ENCODE data around the gene ACVR1B.

Gene ACVR1B

DNA sequence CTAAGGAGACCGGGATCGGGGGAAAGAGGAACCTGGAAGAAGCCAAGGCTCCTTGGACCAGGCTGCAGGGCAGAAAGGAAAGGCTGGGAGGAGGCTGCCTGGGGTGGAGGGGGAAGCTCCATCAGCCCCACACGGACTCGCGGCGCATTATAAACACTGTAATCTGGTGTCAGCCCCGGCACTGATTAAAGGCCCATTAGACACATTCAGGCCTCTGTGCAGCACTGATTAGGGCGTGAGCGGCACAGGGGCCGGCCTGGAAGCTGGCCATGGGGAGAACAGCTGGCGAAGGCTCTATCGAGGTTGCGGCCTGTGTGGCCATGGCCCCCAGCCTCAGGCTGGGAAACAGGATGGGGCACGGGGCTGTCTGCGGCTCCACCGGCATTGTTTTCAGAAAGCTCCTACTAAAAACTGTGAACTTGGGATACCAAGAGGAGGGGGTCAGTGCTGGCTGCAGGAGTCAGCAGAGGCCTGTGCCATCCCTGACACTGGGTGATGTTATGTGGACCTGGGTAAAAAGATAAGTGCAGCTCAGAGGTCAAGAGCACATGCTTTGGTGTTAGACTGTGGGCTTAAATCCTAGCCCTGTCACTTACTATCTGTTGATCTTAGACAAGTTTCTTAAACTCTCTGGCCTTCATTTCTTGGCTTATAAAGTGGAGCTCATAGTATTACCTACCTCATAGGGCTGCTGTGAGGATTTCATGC lies 33.6 kb upstream of the ACVR1B start:
- no peak for DNase-seq

DNA sequence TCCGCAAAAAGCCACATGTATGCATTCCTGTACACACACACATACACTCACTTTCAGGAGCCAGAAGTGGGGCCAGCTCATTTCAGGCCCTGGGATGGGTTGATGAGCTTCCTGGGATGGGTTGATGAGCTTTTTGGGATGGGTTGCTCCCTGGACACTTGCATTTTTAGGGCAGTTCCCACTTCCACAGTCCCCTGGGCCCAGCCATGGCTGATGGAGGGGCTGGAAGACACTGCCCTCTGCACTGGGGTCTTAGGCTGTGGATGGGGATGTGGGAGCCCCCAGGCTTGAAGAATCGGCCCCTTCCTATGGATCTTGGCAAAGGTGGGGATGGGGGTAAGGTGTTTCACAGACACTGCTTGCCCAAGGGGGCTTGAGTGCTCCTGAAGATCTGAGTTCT lies 31.5 kb upstream of the ACVR1B start:
- no peak for DNase-seq

DNA sequence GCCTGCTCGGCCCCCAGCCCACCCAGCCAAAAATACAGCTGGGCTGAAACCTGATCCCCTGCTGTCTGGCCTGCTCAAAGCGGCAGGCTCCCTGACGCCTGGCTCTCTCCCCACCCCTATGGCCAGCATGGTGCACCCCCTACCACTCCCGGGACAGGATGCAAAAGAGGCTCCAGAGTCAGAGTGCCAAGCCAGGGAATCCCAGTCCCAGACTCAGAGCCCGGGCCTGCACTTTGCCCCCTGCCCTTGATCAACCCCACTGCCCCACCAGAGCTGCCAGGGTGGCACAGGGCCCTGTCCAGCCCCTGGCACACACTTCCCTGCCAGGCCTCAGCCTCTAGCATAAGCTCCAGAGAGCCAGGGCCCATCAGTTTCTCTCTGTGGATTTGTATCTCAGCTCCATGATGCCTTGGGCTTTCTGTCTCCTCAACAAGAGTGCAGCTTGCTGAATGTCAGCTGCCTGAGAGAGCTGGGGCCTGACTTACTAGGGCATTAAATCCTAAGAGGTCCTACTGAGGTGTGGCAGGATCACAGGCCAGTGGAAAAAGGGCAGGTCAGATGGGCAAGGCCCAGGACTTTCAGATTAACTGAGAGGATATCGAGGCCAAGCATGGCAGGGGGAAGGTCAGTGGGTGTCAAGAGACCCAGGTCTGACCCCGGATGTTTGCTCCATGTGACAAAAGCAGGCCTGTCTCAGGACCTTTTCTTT lies 30.3 kb upstream of the ACVR1B start:
- no peak for DNase-seq

DNA sequence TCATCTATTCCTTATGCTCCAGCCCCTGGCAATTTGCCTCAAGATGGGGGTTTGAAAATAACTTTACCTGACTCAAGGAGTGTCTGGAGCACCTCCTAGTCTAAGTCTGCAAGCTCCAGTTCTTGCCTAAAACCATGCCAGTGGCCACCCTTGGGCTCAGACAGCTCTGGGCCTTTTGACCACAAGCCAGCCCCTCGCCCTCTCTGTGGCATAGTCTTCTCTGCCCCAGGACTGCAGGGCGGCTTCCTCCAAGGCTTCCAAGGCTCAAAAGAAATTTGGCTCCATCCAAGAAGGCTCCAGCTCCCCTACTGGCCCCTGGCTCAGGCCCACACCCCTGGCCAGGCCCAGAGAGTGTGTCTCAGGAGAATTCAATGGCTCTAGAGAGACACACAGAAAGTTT lies 29.4 kb upstream of the ACVR1B start:
- no peak for DNase-seq

DNA sequence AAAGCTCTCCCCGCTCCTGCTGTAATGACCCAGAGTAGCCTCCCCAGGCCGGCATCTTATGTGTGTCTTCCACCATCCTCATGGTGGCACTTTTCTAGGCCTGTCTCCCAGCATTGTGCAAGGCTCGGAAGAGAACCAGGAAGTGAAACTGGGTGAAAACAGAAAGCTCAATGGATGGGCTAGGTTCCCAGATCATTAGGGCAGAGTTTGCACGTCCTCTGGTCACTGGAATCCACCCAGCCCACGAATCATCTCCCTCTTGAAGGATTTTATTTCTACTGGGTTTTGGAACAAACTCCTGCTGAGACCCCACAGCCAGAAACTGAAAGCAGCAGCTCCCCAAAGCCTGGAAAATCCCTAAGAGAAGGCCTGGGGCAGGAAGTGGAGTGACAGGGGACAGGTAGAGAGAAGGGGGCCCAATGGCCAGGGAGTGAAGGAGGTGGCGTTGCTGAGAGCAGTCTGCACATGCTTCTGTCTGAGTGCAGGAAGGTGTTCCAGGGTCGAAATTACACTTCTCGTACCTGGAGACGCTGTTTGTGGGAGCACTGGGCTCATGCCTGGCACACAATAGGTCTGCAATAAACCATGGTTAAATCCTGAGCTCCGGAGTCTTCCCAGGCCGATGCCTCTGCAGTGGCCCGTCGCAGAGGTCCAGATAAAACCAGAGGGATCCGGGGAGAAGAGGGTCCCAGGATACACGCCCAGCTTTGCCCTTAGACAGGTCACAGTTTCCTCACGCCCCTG lies 28.6 kb upstream of the ACVR1B start:
- no peak for DNase-seq

DNA sequence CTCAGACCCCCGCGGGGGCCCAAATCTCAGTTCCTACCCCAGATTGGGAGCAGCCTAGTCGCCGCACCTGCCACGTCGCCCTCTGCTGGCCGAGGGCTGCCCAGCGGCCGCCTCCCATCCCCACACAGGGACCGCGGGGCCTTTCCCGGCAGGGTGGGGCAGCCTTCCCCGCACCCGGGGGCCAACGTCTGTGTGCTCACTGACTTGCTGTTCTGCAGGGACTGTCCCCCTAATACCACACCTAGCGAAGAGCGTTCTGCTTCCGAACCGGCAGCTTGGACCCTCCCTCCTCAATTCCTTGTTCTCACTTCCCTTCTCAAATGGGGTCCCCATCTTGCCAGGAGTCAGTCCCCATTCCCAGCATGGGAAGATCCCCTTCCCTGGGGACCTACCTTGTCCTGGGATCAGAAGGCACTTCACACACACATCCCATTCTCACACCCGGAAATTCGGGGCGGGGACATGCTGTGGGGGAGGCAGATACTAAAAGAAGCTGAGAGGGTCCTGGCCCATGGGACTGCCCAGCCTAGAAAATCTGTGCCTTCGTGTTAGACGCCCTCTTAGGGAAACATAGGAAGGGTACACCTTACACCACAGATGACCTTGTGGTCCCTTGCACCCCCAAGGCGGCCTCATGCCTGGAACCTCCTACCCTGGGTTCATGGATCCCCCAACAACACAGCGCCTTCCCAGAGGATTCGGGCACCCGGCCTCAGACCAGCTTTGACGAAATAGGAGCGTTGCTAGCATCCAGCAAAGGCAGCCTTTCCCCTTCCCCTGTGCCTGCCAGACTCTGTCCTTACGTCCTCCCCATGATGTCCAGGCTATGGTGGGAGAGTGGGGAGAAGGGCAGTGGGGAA lies 27.8 kb upstream of the ACVR1B start:
- no peak for DNase-seq

DNA sequence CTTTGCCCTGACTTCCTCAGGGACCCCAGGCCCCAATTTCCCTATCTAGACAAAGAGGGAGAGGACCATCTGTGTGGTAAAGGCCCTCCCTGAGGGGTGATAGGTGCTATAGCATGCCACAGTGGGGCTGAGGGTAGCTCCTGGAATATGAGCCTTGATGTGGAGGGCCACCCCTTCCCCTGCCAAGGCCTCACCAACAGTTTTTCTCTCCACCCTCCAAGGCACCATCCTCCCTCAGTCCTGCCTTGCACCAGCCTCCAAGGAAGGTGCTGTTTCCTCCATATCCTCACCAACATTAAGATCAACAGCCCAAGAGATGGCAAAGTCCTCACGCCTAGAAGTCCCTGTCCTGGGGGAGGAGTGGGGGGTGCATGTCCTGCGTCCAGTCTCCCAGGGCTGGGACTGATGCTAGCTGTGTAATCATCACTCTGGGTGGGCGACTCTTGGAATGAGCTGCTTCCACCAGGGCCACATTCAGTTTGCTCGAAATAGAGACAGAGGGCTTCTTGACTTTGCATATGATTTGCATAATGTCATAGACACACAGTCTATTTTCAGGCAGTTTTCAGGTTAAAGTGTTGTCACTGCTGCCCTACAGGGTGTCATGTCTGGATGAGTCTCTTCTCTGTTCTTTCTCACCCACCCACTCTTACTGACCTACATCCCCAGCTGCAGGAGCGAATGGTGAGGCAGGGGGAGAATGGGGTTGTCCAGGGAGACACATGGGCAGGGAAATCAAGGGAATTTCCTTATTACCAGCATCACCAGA lies 26.8 kb upstream of the ACVR1B start:
- no peak for DNase-seq

DNA sequence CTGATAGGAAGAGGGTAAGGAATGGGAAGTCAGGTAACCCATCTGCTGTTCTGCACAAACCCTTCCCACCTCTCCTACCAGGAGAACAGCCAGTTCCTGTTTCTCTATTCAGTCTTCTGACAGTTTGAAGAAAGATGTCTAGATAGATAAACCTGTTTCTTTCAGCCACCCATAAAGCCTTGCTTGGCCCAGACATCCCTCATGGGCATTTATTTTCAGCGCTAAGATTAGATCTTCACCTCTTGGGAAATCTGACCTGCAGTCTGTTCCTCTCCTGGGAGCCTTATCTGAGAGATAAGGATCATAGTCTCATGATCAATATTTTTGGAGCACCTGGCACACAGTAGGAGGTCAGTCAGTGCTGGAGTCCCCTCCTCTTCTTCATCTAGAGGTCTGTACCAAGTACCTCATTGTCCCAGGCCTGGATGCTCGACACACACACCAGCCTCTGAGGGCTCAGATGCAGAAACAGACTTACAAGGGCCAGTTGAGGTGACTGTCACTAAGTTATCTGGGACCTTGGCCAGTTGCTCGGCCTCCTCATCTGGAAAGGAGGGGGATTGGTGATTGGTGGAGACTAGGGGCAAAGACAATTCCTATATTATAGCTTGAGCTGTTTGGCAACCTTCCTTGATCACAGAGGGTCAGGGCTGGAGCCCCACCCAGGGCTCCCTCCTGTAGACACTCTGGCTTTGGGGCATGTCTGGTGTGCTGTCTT lies 26.0 kb upstream of the ACVR1B start:
- DNase-seq: no peak

DNA sequence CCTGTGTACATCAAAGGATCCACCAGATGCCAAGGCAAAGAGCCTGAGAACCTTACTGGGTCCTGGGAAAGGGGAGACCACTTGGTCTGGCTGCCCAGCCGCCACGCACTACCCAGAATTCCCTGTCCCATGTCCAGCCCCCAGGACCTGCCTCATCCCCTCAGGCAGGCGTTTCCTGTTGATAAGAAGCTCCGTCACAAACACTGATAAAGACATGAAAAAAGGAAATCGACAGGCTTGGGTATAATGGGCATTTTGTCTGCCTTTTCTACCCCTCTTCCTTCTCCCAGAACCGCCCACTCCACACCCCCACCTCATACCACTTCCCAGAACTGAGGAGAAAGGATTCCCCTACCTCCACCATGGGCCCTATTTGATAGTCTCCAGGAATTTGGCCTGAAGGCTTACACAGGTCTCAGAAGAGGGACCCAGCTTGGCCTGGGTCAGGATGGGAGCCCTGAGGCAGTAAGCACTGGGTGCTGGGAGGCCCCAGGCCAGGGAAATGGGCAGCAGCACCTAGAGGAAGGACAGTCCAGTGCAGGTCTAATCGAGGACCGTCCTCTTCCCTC lies 25.4 kb upstream of the ACVR1B start:
- DNase-seq: no peak

DNA sequence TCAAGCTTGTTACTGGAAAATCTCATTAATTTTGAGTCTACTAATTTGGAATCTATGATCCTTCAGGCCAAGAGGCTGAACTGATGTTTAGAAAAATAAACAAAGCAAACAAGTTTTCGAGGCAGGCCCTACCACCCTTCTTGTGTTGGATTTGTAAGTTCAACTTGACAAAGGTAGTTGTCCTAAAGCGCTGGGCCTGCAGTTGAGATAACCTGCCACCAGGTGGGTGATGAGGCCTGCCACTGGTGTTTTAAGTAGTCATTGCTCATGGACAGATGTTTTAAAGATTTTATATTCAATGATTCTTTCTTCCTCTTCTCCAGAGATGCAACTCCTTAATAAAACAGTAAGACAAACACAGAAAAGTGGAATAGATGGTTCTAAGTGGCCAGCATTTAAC lies 24.8 kb upstream of the ACVR1B start:
- no peak for DNase-seq

DNA sequence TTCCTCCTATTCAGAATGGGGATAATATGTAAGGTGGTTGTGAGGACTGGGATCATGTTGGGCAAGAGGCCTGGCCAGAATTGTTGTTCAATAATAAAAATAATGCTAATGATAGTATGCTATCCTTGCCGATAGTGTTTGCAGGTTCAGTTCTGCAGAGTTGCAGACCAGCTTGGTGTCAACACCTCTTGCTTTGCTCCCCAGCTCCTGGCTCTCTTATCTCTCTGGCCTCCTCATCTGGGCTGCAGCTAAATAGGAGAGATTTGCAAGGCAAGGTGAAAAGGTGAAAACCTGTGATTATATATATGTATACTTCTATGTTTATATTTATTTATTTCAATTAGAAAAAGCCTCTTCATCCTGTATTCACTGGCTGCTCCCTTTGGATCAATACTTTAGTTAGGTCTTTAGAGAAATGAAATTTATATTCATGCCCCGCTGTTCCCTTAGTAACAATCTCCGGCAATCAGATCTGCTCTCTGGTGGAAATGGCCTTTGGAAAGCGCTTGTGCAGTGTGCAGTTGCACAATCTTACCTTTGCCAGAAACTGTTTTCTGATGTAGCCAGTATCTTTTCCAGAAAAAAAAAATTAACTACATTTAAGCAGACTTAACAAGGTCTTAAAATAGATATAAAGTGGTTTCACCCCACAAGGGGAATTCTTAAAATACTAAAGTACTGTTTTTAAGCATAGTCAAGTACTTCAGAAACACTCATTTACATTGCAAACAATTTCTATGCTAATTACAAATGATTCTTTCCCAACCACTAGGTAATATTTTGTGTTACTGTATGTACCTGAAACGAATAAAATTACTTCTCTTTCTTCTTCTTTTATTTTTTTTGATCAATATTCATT lies 19.1 kb upstream of the ACVR1B start:
- DNase-seq: no peak

DNA sequence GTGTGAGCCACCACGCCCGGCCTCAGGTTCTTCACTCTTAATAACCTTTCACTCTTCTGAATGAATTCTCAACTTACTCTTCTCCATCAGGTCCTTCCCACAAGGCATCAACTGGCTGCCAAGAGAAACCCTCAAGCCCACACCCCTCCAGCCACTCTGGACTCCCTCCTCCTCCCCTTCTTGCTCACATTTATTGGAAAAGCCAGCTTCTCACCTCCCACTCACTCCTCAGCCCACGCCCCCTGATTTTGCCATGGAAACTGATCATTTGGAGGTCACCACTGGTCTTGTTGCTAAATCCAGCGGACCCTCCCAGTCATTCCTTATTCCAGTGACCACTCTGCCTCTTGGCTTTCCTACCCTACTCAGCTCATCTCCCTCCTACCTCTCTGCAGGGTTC lies 17.4 kb upstream of the ACVR1B start:
- no peak for DNase-seq

DNA sequence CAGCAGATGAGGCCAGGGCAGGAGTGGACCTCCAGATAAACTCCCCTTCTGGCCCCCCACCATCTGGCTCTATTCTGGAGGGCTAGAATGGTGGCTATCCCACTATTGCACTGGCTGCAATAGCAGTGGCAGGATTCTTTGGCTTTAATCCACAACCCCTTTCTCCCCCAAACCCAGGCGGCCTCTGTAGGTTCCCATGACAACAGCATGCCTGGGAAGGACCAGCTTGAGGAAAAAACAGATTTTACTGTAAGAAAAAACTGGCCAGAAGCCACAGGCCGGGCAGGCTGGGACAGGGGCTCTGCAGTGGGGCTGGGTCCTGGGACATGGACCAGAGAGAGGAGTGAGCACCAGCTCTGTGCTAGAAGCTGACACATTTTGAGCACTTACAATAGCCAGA lies 13.6 kb upstream of the ACVR1B start:
- no peak for DNase-seq

DNA sequence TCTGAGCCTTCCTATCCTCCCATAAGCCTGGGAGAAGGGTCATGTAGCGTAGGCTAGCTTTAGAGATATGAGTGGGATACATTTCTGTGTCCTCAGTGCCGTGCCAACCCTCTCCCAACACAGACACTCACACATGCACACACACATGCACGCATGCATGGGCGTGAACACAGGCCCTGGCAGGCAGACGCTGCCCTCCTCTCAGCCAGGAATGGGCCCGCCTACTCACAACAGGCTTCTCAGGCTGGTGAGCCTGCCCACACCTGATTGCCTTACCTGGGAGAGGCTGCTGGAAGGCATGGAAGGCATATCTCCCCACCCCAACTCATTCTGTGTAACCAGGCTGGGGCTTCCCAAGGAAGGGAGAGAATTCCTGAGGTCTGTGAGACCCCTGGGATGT lies 12.8 kb upstream of the ACVR1B start:
- DNase-seq: no peak

DNA sequence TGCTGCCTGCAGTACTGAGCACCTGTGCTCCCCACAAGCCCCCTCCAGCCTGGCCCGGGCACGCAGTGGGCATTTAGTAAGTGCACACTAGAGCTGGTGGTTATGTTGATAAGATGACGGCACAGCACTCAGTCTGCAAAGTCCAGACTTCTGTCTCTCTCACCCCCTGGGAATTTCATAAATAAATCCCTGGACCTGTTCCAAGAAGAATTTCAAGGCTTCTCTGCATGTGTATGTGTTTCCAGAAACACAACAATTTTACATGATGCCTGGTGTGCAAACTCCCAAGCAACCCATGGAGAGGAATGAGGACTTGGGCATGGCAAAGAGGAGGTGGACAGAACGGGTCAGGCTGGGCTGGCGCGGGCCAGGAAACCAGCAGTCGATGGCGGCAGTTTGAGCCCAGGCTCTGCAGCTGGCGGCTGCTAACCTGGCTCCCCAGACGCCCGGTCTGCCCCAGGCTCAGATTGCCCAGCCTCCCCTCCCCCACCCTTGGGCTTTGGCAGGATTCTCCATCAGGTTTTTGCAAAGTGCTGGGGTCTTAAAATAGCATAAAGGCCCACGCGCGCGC lies 10.4 kb upstream of the ACVR1B start:
- DNase-seq: no peak

DNA sequence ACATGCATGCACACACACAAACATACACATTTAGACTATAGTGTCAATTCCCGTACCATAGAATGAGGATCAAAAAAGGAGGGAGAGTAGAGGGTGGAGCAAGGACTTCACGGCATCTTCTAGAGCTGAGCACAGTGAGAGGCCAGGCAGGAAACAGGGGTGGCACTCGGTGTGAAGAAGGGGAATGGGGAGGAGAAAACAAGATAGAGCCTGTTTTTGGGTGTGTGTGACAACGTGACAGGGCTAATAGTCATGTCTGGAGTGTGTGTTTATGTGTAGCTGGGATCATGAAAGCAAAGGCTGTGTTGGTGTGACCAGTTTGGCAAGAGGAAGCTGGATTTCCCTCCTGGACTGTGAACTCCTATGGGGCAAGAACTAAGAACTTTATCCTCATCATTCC lies 9.9 kb upstream of the ACVR1B start:
- DNase-seq: no peak

DNA sequence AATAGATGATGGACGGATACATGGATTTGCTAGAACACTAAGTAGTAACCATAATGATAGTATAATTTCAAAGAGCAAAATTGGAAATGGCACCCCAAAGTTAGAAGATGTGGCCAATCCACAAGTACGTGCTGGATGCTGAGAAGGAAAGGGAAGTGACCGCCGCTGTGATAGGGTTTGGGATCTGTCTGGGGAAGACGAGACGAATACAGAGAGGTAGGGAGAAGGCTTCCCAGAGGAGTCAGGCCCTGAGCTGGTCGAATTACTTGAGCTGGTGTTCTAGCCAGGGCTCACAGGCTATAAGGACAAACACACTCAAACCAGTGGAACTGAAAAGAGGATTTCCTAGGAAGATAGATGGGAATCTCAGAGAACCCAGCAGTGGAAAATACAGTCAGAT lies 9.4 kb upstream of the ACVR1B start:
- no peak for DNase-seq

DNA sequence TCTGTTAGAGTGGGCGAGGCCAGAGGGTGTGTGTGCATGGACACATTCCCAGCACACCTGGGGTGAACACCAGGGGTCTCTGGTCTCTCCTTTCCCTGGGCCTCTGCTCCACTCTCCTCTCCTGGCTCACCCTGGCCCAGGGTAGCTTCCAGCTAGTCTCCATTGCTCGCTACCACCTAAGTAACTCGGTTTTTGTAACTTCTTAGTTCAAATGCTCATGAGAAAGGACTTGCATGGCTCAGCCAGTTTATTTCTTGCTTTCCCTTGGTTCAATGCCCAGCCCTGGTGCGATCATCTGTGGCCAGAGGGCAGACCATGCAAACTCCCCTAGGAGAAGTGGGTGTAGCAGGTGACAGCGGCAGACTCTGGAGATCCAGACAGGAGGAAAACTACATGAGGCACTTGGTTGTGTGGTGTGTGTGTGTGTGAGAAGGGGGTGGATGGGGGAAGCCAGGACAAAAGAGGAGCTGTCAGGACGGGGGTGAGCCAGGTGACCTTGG lies 8.9 kb upstream of the ACVR1B start:
- no peak for DNase-seq

DNA sequence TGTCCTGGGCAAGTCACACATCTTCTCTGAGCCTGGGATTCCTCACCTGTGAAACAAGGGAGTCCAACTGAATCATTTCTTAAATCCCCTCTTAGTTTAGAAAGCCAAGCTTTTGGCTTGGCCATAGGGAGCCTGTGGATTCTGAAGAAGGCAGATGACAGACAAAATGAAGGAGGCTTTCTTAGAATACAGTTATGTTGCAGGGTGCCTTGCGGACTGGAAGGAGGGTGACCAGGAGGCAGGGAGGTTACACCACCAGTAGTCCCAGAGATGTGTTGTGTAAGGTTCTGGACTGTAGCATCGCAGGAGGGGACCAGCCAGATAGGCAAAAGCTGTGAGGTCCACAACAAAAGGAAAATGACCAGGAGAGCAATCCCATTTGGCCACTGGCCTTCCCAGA lies 8.2 kb upstream of the ACVR1B start:
- no peak for DNase-seq
